Fibroblast of the aortic adventitia (primary cell): ENCODE data around the gene RAB9A. TPM values are rescaled to one million over a fixed set of nuclear protein-coding genes. Genes with fewer than 3 reads are reported as not detected.

Experiments used
- DNase-seq: peaks from one replicate; pipeline ENCODE4 v3.0.0-alpha.2; 2010; ENCODE audit warnings: low read depth
- H3K4me3 ChIP-seq: 2 replicates; pipeline ENCODE4 v1.5.1; 2011; ENCODE audit warnings: low read depth, mild to moderate bottlenecking, control low read depth, low read length, moderate library complexity
- total RNA-seq: library from RNA; depleted of rRNA; stranded (reverse); fragments of >200 nt; gene quantifications from 2 replicates; pipeline ENCODE4 v1.2.3, GENCODE V29; 2012; ENCODE audit warnings: low replicate concordance
- TF ChIP-seq, protein P1 (sequence below): IDR thresholded peaks from 2 replicates; pipeline ENCODE4 v1.5.1; 2011; ENCODE audit warnings: mild to moderate bottlenecking, low read length, control low read depth, inconsistent platforms; ENCODE audit not compliant: insufficient read depth

Gene RAB9A
- total RNA-seq, 1 donor, result 36.0 TPM

DNA sequence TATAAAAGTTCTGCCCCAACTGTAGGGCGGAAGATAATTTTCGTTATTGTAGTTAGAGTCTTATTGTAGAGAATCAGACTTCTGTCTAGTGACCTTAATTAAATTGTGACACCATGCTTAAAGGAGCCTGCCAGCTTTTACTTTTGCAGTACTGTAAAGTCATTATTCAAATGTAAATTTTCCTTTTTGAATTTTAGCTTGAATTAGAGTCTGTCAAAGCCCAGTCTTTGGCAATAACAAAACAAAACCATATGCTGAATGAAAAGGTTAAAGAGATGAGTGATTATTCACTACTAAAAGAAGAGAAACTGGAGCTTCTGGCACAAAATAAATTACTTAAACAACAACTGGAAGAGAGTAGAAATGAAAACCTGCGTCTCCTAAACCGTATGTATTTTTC is 67.5 kb downstream of the RAB9A start:
- no peak for DNase-seq
- TF ChIP-seq, protein P1, sequence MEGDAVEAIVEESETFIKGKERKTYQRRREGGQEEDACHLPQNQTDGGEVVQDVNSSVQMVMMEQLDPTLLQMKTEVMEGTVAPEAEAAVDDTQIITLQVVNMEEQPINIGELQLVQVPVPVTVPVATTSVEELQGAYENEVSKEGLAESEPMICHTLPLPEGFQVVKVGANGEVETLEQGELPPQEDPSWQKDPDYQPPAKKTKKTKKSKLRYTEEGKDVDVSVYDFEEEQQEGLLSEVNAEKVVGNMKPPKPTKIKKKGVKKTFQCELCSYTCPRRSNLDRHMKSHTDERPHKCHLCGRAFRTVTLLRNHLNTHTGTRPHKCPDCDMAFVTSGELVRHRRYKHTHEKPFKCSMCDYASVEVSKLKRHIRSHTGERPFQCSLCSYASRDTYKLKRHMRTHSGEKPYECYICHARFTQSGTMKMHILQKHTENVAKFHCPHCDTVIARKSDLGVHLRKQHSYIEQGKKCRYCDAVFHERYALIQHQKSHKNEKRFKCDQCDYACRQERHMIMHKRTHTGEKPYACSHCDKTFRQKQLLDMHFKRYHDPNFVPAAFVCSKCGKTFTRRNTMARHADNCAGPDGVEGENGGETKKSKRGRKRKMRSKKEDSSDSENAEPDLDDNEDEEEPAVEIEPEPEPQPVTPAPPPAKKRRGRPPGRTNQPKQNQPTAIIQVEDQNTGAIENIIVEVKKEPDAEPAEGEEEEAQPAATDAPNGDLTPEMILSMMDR, result no peak
- no peak overlapping the region for H3K4me3 ChIP-seq

GRCh38 chrX:13759152-13759718 is 70.3 kb downstream of the RAB9A start:
- no peak for DNase-seq
- TF ChIP-seq, protein P1, result no peak
- H3K4me3 ChIP-seq, result no peak overlapping the region

Other genes starting within 250 kb of the RAB9A start
- gene EGFL6, start 119.5 kb upstream of the RAB9A start, total RNA-seq, result 0.27 TPM in 1 of 2 replicates, not detected in the other
- gene TCEANC, start 36.0 kb upstream of the RAB9A start, total RNA-seq, result 3.9 and 4.2 TPM in 2 replicates
- 21.5 and 31.4 TPM in 2 replicates for gene TRAPPC2, start 45.5 kb downstream of the RAB9A start, total RNA-seq
- 20.3 and 41.7 TPM in 2 replicates for gene OFD1, start 45.6 kb downstream of the RAB9A start, total RNA-seq
- 0.57 and 10.4 TPM in 2 replicates for gene GPM6B, start 128.0 kb downstream of the RAB9A start, total RNA-seq